Transverse colon (tissue), 4 donors: ENCODE results near the gene LEUTX. TPM values are rescaled to one million over a fixed set of nuclear protein-coding genes. Genes with fewer than 3 reads are reported as not detected.

Experiments used
- DNase-seq: peaks from one replicate; pipeline ENCODE4 v3.0.0-alpha.2; 2019
- H3K27ac ChIP-seq, 4 donors: fragments of 200-600 bp; sonication (generic); 2 replicates each; pipeline ENCODE4 v1.5.1; 2016 to 2018; ENCODE audit warnings: inconsistent platforms in 4 of 4
- H3K27me3 ChIP-seq: fragments of 200-600 bp; sonication (generic); 2 replicates; pipeline ENCODE4 v1.5.1; 2017; ENCODE audit warnings: inconsistent platforms
- H3K36me3 ChIP-seq, 4 donors: fragments of 200-600 bp; sonication (generic); 2 replicates each; pipeline ENCODE4 v1.5.1; 2017 to 2019; ENCODE audit warnings: inconsistent platforms in 4 of 4
- H3K4me1 ChIP-seq, 4 donors: fragments of 200-600 bp; sonication (generic); 2 replicates each; pipeline ENCODE4 v1.5.1; 2017 to 2020; ENCODE audit warnings: inconsistent platforms in 4 of 4
- H3K4me3 ChIP-seq, 4 donors: fragments of 200-600 bp; sonication (generic); 1 replicate in 1 of 4; 2 replicates in 3 of 4; pipeline versions ENCODE4 v1.5.1 to v1.6.1; 2017 to 2019; ENCODE audit warnings: inconsistent platforms in 4 of 4
- H3K9me3 ChIP-seq, 2 donors: fragments of 200-600 bp; sonication (generic); 2 replicates each; pipeline ENCODE4 v1.5.1; 2017 to 2019; ENCODE audit warnings: inconsistent platforms in 2 of 2
- CTCF ChIP-seq, 5 experiments: fragments of 200-600 bp in 3 of 5; fragments of 450-650 bp in 2 of 5; sonication (generic) in 3 of 5; IDR thresholded peaks; 1 replicate in 2 of 5; 2 replicates in 3 of 5; pipeline ENCODE4 v1.5.1; 2016 to 2017; ENCODE audit warnings: antibody characterized with exemption in 5 of 5, inconsistent platforms in 3 of 5, mild to moderate bottlenecking in 2 of 5, moderate library complexity in 1 of 5
- EP300 ChIP-seq: sonication (generic); formaldehyde crosslinking; IDR thresholded peaks from one replicate; pipeline ENCODE4 v1.6.1; 2017; ENCODE audit warnings: antibody characterized with exemption, low read depth
- POLR2A ChIP-seq: fragments of 450-650 bp; IDR thresholded peaks from one replicate; pipeline ENCODE4 v1.6.1; 2016; ENCODE audit warnings: antibody characterized with exemption, mild to moderate bottlenecking, moderate library complexity
- POLR2AphosphoS5 ChIP-seq, 3 donors: sonication (generic); formaldehyde crosslinking; IDR thresholded peaks; one replicate each; pipeline ENCODE4 v1.6.1; 2016; ENCODE audit warnings: antibody characterized with exemption in 3 of 3
- WGBS, 2 donors: methylation state at CpG; one replicate each; pipeline ENCODE4 v1.1.5; 2018; ENCODE audit warnings: low coverage in 1 of 2; 5-methylcytosine and 5-hydroxymethylcytosine counted together
- in situ Hi-C, 4 donors: fragments of 200-750 bp; cut with MboI; loops; one replicate each; pipeline versions ENCODE4 v1.15.0 to v1.15.1; 2017; ENCODE audit warnings: low sequenced_read_pairs in 3 of 4, low pct_ligation_motif_present in 1 of 4, low pct_unique_long_range_greater_than_20kb in 1 of 4
- intact Hi-C: fragments of 100-400 bp; cut with DNase I; formaldehyde crosslinking; loops from one replicate; pipeline ENCODE4 v1.15.1; 2023; ENCODE audit warnings: low total_unique reads
- total RNA-seq, 4 donors: library from RNA; depleted of rRNA; stranded (reverse); fragments of >200 nt; gene quantifications; one replicate each; pipeline ENCODE4 v1.1.0, GENCODE V29; 2016

LEUTX gene
- total RNA-seq, 4 donors from 2014 or later: not detected

GRCh38 chr19:39738814-39739213 lies 39.8 kb upstream of the LEUTX start:
- H3K36me3 ChIP-seq: no peaks in the 10 kb centered on the region
- no peaks in the 10 kb centered on the region for H3K4me1 ChIP-seq
- H3K27me3 ChIP-seq: peaks cover 19% of the 10 kb centered on the region
- no peaks in the 10 kb centered on the region for H3K9me3 ChIP-seq
- H3K27ac ChIP-seq: no peak overlapping the region
- no peak for DNase-seq
- TF ChIP-seq EP300: no peak
- no peak for TF ChIP-seq CTCF (IDR thresholded peaks at IDR 0.05)
- no peak for TF ChIP-seq POLR2A
- TF ChIP-seq POLR2AphosphoS5 (IDR thresholded peaks at IDR 0.05): no peak
- no peak overlapping the region for H3K4me3 ChIP-seq
- intact Hi-C loops: no loop called here
- WGBS, 2 donors: 40 to 46% methylated on average over 3 of the region's 3 CpGs
- in situ Hi-C loops: no loop called here

- no peak overlapping the region for H3K27ac ChIP-seq
- 60 to 73% methylated on average over 1 of the region's 1 CpG for WGBS, 2 donors
- TF ChIP-seq POLR2A (no peak), EP300 (no peak), CTCF (IDR thresholded peaks at IDR 0.05) (no peak), POLR2AphosphoS5 (IDR thresholded peaks at IDR 0.05) (no peak)
- no peaks in the 10 kb centered on the region for H3K4me1 ChIP-seq
- H3K4me3 ChIP-seq: no peak overlapping the region
- H3K27me3 ChIP-seq: peaks cover 26% of the 10 kb centered on the region
- H3K9me3 ChIP-seq: no peaks in the 10 kb centered on the region
- intact Hi-C loops: no loop called here
- DNase-seq: no peak
- in situ Hi-C loops: no loop called here
- H3K36me3 ChIP-seq: no peaks in the 10 kb centered on the region
Measured at GRCh38 chr19:39740395-39740794, 38.3 kb upstream of the LEUTX start.

- DNase-seq: no peak
- Histone ChIP-seq H3K4me1 (no peaks in the 10 kb centered on the region), H3K27ac (no peak overlapping the region), H3K9me3 (no peaks in the 10 kb centered on the region), H3K4me3 (no peak overlapping the region), H3K27me3 (peaks cover 30% of the 10 kb centered on the region), H3K36me3 (no peaks in the 10 kb centered on the region)
- WGBS, 2 donors: 52 to 60% methylated on average over 3 of the region's 3 CpGs
- in situ Hi-C loops: no loop called here
- TF ChIP-seq CTCF (IDR thresholded peaks at IDR 0.05): no peak
- TF ChIP-seq POLR2AphosphoS5 (IDR thresholded peaks at IDR 0.05): no peak
- TF ChIP-seq EP300: no peak
- TF ChIP-seq POLR2A: no peak
- intact Hi-C loops: no loop called here
Measured at GRCh38 chr19:39745643-39746042, 33.0 kb upstream of the LEUTX start.

- TF ChIP-seq POLR2AphosphoS5 (IDR thresholded peaks at IDR 0.05): no peak
- TF ChIP-seq POLR2A: no peak
- no peak for TF ChIP-seq EP300
- TF ChIP-seq CTCF (IDR thresholded peaks at IDR 0.05): no peak
- intact Hi-C loops: no loop called here
- no peaks in the 10 kb centered on the region for H3K9me3 ChIP-seq
- no peak overlapping the region for H3K27ac ChIP-seq
- peaks cover 30% of the 10 kb centered on the region for H3K27me3 ChIP-seq
- DNase-seq: no peak
- H3K4me3 ChIP-seq: no peak overlapping the region
- no peaks in the 10 kb centered on the region for H3K36me3 ChIP-seq
- in situ Hi-C loops: no loop called here
- 69% methylated on average over 4 of the region's 4 CpGs; no CpG with 5 or more reads in 1 of the 2 donors for WGBS, 2 donors
- H3K4me1 ChIP-seq: no peaks in the 10 kb centered on the region
Measured at GRCh38 chr19:39746836-39747529, 31.7 kb upstream of the LEUTX start.
